ENCODE measurements around the gene MOB1A.
"Not testable (repeated sequence)": the region's sequence is repeated elsewhere in the genome, so short reads cannot be mapped to it uniquely, and the experiment has no call there.

MOB1A gene

GRCh38 chr2:74198461-74199274 lies 20.0 kb upstream of the MOB1A start, which contains the start of gene MTHFD2:
Gene MTHFD2, plus strand, starts transcription at chr2:74198615. Its CDS starts 27 bp downstream, at chr2:74198642.
- peak; percentile 94 for DNase-seq (ENCODE audit: low spot score)

- DNase-seq (ENCODE audit: low spot score): no peak
Observed at GRCh38 chr2:74198023-74198460, 19.4 kb upstream of the MOB1A start.

- no peak for DNase-seq (ENCODE audit: low spot score)
Observed at GRCh38 chr2:74197049-74197448, 18.4 kb upstream of the MOB1A start.

GRCh38 chr2:74194799-74195198 lies 16.1 kb upstream of the MOB1A start:
- DNase-seq (ENCODE audit: low spot score): no peak

GRCh38 chr2:74191596-74192380 lies 13.1 kb upstream of the MOB1A start:
- no peak for DNase-seq (ENCODE audit: low spot score)

DNA sequence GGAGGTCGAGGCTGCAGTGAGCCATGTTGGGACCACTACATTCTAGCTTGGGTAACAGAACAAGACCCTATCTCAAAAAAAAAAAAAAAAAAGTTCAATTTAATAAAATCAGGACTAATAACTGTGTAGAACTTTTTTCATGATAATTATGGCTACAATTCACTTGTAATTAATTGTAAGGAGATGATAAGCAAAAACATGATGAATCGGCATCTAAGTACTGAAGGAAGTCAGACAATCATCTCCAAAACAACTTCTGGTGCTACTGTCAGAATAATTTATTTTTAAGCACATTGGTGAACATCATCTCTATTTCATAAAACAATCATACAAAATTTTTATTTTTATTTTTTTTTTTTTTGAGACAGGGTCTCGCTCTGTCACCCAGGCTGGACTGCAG lies 10.0 kb upstream of the MOB1A start:
- DNase-seq (ENCODE audit: low spot score): no peak

- no peak for DNase-seq (ENCODE audit: low spot score)
Observed at GRCh38 chr2:74188018-74188601, 9.4 kb upstream of the MOB1A start.

DNA sequence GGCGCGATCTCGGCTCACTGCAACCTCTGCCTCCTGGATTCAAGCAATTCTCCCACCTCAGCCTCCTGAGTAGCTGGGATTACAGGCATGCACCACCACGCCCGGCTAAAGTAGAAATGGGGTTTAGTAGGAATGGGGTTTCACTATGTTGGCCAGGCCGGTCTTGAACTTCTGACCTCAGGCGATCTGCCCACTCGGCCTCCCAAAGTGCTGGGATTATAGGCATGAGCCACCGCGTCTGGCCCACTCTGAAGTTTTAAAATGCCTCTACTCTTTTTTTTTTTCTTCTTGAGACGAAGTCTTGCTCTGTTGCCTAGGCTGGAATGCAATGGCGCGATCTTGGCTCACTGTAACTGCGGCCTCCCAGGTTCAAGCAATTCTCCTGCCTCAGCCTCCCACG lies 8.0 kb upstream of the MOB1A start:
- not testable (repeated sequence) for DNase-seq (ENCODE audit: low spot score)

DNA sequence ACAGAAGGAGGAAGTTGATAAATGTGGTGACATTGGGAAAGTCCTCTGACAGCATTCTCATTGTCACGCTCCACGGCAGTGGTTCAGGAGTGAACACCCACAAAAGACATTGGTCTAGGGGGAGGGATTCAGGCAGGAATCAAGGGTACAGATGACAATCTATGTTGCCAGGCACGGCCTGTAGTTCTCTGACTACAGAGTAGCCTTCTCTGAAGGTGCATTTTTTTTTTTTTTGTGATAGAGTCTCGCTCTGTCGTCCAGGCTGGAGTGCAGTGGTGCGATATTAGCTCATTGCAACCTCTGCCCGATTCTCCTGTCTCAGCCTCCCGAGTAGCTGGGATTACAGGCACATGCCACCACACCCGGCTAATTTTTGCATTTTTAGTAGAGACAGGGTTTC lies 7.4 kb upstream of the MOB1A start:
- DNase-seq (ENCODE audit: low spot score): no peak

DNA sequence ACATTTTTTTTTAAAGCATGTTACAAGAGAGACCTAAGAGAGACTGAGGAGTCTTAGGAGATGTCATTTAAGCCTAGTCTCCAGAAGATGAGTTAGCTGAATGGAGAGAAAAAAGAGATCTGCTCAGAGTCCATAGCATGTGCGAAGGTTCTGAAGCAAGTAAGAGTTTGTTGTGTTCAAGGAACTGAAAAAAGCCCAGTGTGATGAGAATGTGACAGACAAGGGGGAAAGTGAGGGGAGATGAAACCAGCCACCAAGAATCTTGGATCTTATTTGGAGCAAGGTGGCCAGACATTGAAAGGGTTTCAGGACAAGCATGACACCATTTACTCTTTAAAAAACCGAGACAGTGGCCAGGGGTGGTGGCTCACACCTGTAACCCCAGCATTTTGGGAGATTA lies 5.2 kb upstream of the MOB1A start:
- no peak for DNase-seq (ENCODE audit: low spot score)

GRCh38 chr2:74181739-74182138 lies 3.1 kb upstream of the MOB1A start:
- no peak for DNase-seq (ENCODE audit: low spot score)

- DNase-seq (ENCODE audit: low spot score): no peak
Observed at GRCh38 chr2:74179063-74179865, 585 bp upstream of the MOB1A start.

GRCh38 chr2:74177696-74178095 lies 983 bp downstream of the MOB1A start:
- DNase-seq (ENCODE audit: low spot score): no peak

GRCh38 chr2:74174909-74175308 lies 3.8 kb downstream of the MOB1A start:
- no peak for DNase-seq (ENCODE audit: low spot score)

- DNase-seq (ENCODE audit: low spot score): no peak
Observed at GRCh38 chr2:74168739-74169138, 9.9 kb downstream of the MOB1A start.

DNA sequence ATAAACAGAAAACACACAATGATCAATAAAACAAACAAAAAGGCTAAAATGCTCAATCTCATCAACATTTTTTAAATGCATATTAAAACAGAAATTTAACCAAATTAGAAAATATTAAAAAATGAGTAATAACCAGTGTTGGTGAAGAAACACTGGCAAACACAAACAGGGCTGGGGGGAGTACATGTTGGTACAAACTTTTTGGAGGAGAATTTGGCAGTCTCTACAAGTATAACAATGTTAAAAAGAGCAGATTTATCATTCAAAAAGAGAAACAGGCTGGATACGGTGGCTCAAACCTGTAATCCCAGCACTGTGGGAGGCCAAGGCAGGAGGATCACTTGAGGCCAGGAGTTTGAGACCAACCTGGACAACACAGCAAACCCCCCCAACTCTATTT lies 13.9 kb downstream of the MOB1A start:
- DNase-seq (ENCODE audit: low spot score): no peak

DNA sequence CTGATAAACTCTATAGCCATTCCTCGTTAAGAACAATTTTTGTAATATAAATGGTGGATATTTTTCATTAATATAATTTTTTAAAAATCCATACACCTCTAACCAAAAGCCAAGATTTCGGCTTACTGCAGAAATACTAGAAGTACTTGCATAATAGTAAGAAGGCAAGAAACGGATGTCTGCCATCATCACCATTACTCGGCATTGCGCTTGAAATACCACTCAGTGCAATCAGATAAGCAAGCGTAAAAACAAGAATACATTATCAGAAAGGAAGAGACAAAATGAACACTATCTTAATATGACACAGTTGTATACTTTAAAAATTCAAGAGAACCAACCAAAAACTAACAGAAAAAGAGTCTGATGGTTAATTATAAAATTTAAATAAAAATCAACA lies 15.7 kb downstream of the MOB1A start:
- DNase-seq (ENCODE audit: low spot score): no peak

GRCh38 chr2:74155830-74156229 lies 22.8 kb downstream of the MOB1A start:
- DNase-seq (ENCODE audit: low spot score): no peak

DNA sequence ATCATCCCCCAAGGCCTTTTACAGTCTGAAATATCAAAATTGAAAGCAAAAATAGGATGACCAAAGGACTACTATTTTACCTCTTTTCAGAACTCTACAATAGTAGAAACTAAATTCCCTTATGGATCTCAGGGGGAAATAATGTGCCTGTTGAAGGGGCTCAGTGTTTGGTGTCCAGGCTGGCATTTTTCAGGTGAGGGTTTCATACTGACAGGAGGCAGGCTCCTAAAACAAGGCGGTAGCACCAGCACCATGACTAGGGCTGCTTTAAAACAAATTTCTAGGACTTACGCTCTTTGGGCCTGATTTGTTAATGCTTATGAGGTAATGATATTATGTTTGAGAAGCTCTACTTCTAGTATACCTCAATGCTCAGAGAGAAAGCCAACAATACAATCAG lies 25.7 kb downstream of the MOB1A start:
- no peak for DNase-seq (ENCODE audit: low spot score)

DNA sequence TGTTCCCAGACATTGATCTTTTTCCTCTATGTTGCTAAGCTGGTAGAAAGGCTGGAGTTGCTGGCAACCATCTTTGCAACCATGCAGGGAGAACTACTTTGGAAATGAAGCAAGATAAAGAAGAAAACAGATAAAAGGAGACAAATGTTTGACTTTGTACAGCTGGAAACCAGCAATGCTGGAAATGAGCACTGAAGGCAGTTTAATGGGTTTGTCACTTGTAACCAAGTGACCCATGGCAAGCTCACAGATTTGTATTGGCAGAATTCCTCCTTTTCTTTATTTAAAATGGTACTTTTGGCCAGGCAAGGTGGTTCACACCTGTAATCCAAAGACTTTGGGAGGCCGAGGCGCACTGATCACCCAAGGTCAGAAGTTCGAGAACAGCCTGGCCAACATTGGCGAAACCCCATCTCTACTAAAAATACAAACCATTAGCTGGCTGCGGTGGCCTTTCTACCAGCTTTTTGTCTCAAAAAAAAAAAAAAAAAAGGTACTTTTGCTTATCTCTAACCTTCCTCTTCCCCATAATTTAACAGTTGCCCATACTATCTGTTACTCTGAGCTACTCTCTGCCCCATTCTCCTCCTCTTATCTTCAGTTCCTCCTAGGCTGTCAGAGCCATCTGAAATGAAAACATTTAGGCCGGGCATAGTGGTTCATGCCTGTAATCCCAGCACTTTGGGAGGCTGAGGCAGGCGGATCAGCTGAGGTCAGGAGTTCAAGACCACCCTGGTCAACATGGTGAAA lies 28.9 kb downstream of the MOB1A start:
- DNase-seq (ENCODE audit: low spot score): no peak

- no peak for DNase-seq (ENCODE audit: low spot score)
Observed at GRCh38 chr2:74149247-74149525, 29.5 kb downstream of the MOB1A start.

Measured in HuH-7 (cell line).